HG03354 (cell line): ENCODE data around the gene OR51V1.
"Not testable (repeated sequence)": the region's sequence is repeated elsewhere in the genome, so short reads cannot be mapped to it uniquely, and the experiment has no call there.

Source experiments
- ATAC-seq: cut with Tn5 transposase; IDR thresholded peaks from one replicate; pipeline ENCODE4 v1.9.1; 2021; ENCODE audit warnings: mild to moderate bottlenecking; ENCODE audit not compliant: unreplicated experiment, poor library complexity, severe bottlenecking

The OR51V1 gene

DNA sequence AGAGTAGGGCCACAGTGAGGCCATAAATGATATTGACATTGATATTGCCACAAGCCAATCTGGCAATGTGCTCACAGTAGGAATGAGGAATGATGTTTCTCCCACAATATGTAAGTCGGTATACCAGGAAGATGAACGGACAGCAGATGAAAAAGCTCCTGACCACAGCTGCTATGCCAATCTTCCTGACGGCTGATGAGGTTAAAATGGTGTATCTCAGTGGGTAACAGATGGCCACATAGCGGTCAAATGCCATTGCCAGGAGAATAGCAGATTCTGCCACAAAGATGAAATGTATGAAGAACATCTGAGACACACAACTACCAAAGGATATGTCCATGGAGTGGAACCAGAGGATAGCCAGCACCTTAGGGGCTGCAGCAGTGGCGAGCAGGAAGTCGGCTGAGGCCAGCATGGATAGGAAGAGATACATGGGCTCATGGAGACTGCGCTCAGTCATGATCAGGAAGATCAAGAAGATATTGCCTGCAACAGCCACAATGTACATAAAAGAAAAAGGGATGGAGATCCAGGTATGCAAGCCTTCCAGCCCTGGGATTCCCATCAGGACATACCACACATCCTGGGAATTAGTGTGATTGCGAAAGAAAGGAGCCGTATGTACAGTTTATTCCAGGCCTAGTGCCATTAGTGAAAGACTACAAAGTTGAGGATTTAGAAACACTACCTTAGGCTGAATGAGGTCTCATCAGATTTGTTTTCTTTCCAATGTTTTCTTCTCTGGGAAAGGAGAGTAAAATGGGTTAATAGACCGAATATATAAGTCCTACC is 22.2 kb downstream of the OR51V1 start:
- ATAC-seq: no peak

DNA sequence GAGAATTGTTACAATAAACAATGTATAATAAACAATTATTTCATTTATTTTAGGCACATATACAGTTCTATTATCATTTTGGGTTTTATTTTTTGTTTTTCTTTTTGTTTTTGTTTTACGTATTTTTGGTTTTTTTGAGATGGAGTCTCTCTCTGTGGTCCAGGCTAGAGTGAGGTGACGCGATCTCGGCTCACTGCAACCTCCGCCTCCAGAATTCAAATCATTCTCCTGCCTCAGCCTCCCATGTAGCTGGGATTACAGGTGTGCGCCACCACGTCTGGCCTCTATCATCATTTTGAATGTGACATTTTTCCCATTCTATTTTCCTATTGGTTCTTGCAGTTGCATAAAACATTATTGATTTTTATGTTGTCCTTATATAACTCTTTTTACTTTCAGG is 25.5 kb downstream of the OR51V1 start:
- no peak for ATAC-seq

DNA sequence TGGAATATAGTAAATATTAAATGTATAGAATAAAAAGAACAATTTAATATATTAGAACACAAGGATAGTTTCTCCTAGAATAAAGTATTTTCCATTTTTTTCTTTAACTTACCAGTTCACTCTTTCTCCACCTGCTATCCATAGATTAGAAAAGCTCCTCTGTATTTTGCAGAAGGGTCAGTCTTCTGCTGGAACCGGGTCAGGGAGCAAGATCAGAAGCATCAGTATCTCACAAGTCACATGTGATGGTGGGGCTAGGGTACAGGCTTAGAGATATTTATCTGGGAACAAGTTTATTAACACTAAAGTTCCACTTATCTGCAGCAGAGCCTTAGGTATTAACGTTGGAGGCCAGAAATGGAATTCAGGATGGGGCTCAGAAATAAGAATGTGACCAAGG is 28.6 kb downstream of the OR51V1 start:
- ATAC-seq: no peak

DNA sequence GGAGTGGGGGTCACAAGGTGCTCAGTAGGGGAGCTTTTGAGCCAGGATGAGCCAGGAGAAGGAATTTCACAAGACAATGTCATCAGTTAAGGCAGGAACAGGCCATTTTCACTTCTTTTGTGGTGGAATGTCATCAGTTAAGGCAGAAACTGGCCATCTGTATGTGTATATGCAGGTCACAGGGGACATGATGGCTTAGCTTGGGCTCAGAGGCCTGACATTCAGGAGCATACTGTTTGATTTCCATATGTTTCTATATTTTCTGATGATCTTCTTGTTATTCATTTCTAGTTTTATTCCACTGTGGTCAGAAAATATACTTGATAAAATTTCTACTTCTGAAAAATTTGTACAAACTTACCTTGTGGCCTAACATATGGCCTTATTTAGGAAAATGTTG is 34.6 kb downstream of the OR51V1 start:
- not testable (repeated sequence) for ATAC-seq

DNA sequence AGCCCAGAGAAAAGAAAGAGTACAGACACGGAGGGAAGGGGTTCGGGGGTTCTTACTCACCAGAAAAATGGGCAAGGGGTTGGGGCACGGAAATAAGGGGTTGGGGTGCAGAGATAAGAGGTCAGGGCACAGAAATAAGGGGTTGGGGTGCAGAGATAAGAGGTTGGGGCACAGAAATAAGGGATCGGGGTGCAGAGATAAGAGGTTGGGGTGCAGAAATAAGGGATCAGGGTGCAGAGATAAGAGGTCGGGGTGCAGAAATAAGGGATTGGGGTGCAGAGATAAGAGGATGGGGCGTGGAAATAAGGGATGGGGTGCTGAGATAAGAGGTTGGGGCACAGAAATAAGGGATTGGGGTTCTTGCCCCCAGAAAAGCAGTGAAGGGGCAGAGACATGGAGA is 35.7 kb downstream of the OR51V1 start:
- not testable (repeated sequence) for ATAC-seq

DNA sequence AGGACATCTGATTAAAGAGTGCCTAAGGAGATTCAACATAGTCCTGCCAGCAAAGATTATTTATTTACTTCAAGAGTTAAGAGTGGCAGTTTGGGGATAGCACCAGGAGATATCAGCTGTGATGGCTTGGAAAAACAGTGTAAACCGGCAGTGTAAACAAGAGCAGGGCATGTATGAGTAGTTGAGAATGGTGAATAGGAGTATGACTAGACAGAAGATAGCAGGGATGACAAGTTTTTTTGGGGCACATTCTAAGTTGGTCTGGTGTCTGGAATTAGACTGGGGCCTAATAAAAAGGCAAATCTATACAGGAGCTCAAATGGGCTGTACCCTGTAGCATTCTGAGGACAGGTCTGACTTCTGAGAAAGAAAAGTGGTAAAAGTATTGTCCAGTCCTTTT is 39.4 kb downstream of the OR51V1 start:
- ATAC-seq: not testable (repeated sequence)

DNA sequence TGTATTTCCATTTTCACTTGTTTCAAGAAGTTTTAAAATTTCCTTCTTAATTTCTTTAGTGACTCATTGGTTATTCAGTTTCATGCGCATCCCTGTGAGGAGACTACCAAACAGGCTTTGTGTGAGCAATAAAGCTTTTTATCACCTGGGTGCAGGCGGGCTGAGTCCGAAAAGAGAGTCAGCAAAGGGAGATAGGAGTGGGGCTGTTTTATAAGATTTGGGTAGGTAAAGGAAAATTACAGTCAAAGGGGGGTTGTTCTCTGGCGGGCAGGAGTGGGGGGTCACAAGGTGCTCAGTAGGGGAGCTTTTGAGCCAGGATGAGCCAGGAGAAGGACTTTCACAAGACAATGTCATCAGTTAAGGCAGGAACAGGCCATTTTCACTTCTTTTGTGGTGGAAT is 40.3 kb downstream of the OR51V1 start:
- not testable (repeated sequence) for ATAC-seq

DNA sequence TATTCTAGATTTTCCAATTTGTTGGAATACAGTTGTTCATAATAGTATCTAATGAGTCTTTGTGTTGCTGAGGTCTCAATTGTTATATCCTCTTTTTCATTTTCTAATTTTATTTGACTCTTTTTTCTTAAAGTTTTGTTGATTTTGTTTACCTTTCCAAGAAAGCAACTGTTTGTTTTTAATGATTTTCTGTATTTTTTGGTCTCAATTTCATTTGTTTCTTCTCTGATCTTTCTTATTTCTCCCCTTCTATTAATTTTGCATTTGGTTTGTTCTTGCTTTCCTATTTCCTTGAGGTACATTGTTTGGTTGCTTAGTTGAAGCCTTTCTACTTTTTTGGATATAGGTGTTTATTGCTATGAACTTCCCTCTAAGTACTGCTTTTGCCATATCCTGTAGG is 40.7 kb downstream of the OR51V1 start:
- ATAC-seq: no peak

DNA sequence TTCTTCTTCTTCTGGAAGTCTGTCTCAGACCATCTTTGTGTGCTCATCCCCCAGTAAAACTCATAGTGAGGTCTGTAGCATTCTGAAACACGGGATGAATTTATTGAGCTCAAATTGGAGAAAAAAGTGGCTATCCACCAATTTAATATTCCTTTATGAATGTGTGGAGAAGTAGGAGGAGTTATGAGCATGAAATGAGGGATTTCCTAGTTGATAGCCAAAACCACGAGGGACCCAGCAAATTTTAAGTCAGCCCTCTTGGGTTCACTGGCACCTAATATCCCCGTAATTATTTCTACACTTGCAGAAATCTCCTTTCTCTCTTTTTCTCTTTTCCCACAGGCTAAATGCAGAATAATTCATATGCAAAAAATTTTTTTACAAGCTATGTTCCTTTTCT is 45.8 kb downstream of the OR51V1 start, which contains the start of gene OR52A1:
Gene OR52A1, minus strand, starts transcription at position 101 of the 400 bp plus-strand sequence. CDS start 2,388 bp downstream, outside the sequence.
- ATAC-seq: no peak

DNA sequence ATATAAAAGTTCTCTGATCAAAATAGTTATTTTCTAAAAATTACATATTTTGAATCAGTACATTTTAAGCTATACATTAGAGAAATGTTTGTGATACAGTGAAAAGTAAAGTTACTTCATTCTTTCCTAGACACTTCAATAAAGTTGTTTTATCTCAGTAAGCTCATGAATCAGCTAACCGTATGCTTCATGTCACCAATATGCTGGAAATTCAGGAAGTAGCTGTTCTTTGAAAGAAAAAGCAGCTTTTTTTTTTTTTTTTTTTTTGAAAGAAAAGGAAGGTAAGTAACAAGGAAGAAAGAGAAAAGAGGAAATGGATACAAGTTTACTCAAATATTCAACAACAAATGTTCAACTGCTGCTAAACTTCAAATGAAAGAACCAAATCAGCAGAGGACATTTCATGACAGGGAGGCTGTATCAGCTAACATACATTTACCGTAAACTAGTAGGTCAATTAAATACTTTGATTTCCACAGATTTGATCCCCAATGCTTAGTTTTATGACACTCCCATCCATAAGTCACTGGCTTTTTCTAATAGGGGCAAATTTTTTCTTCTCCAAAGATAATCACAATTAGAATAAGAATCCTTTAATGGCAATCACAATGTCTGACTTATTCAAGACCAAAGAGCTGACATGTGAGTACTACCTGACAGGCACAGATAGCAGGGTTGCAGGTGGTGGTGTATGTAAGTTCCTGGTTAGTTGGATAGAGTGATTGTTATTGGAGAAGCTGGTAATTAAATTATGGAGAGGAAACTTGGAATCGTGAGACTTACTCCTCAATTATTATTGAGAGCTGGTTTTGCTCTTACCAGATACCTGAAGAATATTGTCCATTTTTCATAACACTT is 46.7 kb downstream of the OR51V1 start:
- ATAC-seq: no peak

DNA sequence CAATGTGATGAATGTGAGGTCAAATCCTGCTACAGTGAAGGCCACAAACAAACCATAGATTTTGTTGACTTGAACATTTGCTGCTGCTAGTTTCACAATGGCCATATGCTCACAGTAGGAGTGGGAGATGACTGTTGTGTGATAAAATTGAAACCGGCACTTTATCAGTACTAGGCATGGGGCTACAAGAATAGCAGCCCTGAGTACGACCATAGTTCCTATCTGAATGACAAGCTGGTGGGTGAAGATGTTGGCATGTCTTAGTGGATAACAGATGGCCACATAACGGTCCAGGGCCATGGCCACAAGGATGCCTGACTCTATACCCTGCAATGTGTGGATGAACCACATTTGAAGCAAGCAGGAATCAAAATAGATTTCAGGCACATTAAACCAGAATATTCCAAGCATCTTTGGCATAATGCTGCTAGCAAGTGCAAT is 48.7 kb downstream of the OR51V1 start:
- no peak for ATAC-seq
